Erythroblast (primary cell): ENCODE data around the gene YPEL2.
A peak's percentile ranks its signal among the peaks of the same experiment; 100 is the strongest.

Experiments used
- DNase-seq, 2 experiments: peaks; one replicate each; lab custom pipeline; 2025; lab: John Stamatoyannopoulos, UW
- GATA1 ChIP-seq: IDR thresholded peaks from 2 replicates; pipeline ENCODE4 v1.6.1; 2011; ENCODE audit warnings: low read depth, mild to moderate bottlenecking, control low read depth, low read length, moderate library complexity
- POLR2A ChIP-seq: IDR thresholded peaks from 2 replicates; pipeline ENCODE4 v1.6.1; 2011; ENCODE audit warnings: mild to moderate bottlenecking, low read length

YPEL2 gene

DNA sequence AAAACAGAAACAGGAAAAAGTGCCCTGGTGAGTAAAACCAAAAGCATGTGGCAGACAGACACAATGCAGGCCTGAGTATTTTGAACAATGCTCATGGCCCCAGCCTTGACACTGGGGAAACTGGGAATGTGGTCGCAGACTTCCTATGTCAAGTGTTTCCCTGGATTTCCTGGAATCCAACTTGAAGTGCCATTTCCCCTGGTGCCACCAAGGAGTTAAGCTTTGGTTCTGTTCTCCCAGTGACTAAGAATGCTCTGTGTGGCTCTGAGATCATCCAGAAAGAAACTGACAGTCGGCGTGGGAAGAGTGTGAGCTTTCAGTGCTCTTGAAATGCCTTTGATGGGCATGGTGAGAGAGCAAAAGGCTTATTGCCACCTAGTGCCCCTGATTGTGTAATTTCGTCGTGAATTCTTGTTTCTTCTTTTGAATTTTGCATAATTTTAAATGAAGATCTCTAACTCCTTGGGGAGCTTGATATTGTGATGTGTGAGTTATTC lies 96.0 kb downstream of the YPEL2 start:
- TF ChIP-seq GATA1 (no peak), POLR2A (no peak)
- no peak for DNase-seq

DNA sequence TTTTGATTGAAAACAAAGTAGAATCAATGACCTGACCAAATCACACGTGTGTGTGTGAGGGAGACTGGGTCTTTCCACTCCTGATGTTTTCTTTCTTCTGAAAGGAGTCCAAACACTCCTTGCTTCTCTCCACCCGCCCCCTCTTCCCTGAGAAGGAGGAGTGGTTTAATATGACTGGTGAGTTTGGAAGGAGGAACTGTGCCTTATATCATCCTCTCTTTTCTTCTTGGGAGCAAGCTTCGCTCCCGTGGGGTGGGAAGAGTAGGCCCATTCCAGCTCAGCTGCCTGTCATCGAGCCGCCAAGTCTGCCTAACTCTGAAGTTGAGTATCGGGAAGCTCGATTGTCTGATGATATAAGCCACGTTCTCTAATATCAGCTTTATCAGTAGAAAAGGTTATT lies 96.5 kb downstream of the YPEL2 start:
- DNase-seq, result no peak
- no peak for TF ChIP-seq GATA1
- TF ChIP-seq POLR2A, result no peak

DNA sequence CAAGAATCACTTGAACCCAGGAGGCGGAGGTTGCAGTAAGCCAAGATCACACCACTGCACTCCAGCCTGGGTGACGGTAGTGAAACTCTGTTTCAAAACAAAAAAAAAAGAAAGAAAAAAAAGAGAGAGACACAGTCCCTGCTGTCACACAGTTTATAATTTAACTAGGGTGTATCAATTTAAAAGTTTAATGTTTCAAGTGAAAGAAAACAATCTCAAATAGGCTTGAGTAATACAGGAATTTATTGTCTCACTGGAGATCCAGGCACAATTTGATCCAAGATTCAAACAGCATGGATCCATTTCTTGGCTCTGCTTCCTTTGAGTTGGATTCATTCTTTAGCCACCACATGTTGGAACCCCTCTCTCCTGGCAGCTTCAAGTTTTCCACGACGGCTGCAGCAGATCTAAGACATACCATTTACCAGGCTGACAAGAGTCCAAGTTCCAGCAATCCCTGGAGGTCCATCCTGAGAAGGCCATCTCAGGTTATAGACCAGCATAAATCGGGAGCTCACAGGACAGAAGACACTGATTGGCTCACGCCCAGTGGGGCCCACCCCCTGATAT lies 97.5 kb downstream of the YPEL2 start:
- TF ChIP-seq POLR2A, result no peak
- TF ChIP-seq GATA1, result no peak
- no peak for DNase-seq

DNA sequence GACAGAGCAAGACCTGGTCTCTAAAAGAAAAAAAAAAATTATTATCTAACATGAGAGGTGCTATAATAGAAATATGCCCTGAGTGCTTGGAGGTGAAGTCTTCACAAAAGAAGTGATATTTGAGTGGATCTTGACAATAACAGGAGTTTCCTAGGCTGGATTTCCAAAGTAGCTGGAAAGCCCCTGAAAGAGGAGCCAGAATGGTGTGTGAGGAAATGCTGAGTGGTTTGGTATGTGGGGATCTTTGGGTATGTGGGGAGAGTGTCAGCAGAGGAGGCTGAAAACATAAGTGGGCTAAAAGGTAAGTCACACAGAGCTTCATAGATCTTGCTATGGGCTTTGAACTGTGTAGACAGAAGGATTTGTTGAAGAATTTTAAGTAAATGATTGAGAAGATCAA lies 100.1 kb downstream of the YPEL2 start:
- DNase-seq, result no peak
- TF ChIP-seq POLR2A (no peak), GATA1 (no peak)

DNA sequence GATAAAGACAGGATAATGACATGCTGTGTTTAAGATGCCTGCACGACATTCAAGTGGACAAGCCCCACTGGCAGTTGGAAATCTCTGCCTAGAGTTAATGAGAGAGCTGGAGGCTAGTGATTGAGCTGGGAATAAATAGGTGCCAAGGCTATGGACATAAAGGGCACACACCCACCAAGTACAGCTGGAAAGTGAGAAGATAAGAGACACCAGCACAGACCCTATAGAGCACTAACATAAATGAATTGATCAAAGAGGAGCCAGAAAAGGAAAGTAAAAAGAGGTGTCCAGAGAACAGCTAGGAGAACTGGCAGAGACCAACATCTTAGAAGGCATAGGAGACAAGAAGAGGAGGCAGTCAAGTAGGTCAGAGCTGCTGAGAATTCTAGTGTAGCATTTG lies 101.2 kb downstream of the YPEL2 start:
- TF ChIP-seq POLR2A (no peak), GATA1 (no peak)
- no peak for DNase-seq

DNA sequence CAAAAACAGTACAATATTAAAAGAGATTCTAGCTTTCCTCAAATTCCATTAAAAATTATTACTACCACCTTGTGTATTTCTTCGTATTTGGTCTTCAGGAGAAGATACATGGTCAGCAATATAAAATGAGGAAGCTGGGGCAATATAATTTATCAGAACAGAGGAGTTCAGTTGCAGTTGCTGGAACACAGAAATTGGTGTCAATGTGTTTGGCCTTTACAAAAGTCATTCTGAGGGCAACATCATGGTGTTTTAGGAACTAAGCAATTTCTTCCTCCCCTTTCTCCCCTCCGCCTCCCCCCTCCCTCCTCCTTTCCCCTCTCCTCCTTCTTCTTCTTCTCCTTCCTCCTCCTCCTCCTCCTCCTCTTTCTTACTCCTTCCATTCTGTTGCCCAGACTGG lies 102.1 kb downstream of the YPEL2 start:
- TF ChIP-seq POLR2A (no peak), GATA1 (no peak)
- DNase-seq, result no peak

DNA sequence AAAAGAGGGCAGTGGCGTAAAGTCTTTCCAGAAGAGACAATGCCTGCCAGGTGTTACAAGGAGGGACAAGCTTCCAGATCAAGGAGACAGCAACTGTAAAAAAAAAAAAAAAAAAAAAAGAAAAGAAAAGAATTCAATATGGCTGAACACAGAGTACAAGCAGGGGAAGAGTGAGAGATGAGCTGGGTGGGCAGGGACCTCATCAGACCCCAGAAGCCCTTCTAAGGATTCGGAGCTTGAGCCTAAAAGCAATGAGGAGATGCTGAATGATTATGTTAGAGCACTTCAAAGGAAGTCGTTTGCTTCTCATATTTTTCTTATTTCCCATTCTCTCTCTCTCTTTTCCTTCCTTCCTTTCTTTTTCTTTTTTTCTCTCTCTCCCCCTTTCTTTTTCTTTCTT lies 103.0 kb downstream of the YPEL2 start:
- TF ChIP-seq GATA1, result no peak
- no peak for TF ChIP-seq POLR2A
- DNase-seq, result no peak

DNA sequence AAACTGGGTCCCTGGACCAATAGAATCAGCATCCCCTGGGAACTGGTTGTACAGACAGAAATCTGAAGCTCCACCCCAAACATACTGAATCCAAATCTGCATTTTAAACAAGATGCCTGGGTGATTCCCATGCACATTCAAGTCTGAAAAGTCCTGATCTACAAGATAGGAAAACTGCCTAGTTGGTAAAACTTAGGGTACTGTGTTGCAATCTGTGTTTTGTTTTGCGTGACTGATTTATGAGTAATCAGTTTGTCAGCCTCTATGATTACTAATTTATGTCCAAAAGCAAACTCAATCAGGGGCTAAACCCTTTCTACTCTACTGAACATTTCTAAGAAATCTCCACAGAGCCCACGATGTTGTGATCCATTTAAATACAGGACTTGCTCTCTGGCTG lies 103.8 kb downstream of the YPEL2 start:
- no peak for TF ChIP-seq POLR2A
- TF ChIP-seq GATA1, result no peak
- DNase-seq, result no peak

DNA sequence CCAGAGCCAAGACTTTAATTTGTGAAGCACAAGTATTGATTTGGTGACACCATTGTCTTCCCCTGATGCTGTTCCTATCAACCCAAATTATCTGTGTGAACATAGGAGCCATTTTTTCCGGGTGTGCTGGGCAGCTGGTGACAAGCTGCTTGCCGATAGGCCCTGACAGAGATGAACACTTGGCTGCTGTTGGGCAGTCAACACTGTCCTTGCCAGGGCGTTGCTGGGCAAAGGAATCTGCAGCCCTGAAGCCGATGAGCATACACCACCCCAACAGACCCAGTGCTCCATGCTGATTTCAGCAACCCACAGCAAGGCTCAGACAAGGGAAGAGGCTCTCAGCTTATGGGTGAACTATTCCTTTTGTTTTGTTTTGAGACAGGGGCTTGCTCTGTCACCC lies 105.4 kb downstream of the YPEL2 start:
- TF ChIP-seq GATA1 (no peak), POLR2A (no peak)
- no peak for DNase-seq

DNA sequence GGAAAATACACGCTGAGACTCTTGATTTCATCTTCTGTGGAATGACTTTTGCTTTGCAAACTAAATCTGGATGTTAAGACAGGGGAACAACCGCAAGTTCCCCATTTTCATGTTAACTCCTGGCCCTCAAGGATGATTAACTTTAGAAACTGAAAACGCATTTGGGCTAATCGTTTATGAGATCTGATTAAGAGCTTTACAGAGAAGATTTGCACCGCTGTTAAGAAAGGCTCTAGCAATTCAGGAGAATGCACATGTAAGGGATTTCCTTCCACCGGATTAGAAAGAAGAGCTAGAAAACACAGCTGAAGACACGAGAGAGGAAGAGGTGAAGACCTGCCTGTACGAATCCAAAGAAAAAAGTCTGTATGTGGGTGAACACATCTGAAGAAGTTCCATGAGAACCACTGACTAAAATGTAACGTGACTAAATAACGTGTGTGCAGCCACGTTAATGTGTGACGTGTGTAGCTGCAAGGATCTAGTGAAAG lies 106.4 kb downstream of the YPEL2 start:
- no peak for DNase-seq

DNA sequence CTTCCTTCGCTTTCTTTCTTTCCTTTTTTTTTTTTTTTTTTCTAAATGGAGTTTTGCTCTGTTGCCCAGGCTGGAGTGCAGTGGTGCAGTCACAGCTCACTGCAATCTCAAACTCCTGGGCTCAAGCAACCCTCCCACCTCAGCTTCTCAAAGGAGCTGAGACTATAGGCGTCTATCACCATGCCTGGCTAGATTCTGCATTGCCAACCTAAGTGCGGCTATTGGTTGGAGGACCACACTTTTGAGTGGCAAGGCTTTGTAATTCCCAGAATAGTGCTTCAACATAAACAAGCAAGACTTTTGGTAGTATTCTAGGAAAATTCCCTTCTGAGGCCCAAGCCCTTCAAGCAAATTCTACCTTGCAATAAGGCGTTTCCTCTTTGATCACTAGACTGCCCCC lies 107.8 kb downstream of the YPEL2 start:
- no peak for DNase-seq
- TF ChIP-seq POLR2A (no peak), GATA1 (no peak)

More for the DNA sequence above, 106.4 kb downstream of the YPEL2 start:
- TF ChIP-seq POLR2A, result no peak

DNA sequence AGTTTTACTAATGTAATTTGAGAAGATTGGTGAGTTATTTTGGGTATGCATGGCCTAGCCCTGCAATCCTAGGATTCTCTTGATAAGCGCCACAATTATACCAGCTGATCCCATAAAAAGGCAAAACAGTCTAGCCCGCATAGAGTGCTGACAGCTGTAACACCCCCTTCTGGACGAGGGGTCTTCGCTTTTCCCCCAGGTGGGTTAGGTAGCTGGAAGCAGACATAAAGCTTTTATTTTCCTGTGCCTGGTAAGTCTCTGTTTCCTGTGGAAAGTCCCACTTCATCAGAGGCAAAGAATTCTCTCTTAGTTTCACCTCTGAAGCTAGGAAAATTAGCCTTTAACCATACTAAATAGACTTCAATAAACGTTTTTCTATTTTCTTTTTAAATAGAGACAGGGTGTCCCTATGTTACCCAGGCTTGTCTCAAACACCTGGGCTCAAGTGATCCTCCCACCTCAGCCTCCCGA lies 108.3 kb downstream of the YPEL2 start:
- DNase-seq, result no peak
- TF ChIP-seq POLR2A (no peak), GATA1 (no peak)

DNA sequence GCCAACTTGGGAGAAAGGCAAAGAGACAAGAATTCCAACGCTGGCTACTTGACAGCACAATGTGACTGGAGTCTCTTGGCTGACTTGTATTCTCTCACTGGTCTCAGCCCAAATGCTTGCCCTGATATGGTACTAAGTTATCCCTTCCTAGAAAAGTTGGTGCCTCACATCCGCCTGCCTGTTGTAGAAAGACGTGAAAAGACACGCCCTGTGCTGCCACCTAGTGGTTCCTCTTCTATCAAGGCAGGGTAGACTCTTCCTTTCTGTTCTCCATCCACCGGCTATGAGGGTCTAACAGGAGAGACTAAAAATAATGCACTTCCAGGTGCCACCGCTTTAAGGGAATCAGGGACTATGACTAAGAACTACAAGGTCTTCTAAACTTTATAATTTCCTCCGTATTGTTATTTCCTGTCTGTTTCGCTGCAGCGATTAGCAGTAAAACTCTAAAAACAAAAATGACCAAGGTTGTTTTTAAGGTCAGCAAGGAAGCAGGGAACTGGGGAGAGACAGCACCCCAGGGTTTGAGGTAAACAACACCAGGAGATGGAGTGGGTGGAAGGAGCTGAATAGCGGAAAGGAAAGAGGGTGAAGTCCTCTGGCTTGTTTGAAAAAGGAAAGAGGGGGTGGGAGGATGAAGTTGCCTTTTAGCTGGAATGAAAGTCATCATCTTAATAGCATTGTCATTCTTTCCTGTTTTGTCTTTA lies 109.5 kb downstream of the YPEL2 start:
- DNase-seq, result peak; percentile 88 to 92
- TF ChIP-seq GATA1, result no peak
- no peak for TF ChIP-seq POLR2A

DNA sequence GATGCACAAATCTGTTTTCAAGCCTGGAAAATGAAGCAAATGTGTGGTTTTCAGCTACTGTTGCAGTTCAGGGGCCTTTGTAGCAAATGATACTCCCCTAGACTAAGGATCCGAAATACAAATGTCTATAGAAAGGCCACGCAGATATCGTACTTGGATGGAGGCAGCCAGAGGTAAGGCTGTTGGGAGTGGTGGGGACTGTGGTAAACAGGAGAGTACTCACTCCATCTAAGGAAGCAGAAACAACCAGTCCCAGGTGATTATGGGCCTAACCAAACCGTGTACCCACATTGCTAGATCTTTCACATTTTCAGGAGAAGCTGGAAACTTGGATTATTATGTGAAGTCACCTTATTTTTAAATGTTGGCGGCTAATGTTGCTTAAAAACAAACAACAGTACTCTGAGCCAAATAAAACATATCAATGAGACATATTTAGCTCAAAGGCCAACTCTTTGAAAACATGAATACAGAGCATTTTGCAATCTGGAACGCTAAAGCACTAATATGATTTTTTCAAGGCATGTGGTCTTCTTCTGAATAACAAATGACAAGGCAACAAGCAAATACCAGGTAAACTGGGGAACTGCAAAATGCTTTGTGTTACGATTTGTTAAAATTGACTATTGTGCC lies 110.1 kb downstream of the YPEL2 start:
- DNase-seq, result no peak
- TF ChIP-seq POLR2A (no peak), GATA1 (no peak)
